Limb (tissue), 2 donors: ENCODE results near the gene TUBA1A.
"Not testable (repeated sequence)": the region's sequence is repeated elsewhere in the genome, so short reads cannot be mapped to it uniquely, and the experiment has no call there.

Source experiments
- DNase-seq, 2 donors: peaks; one replicate each; pipeline ENCODE4 v3.0.0-alpha.2; 2016; ENCODE audit errors: extremely low spot score in 2 of 2

The TUBA1A gene

GRCh38 chr12:49201595-49202295 is 12.9 kb upstream of the TUBA1A start:
- DNase-seq: peak; percentile 51 to 81

- DNase-seq: peak in 1 of 2 donors; percentile 82
Measured at GRCh38 chr12:49200919-49201594, 12.2 kb upstream of the TUBA1A start.

GRCh38 chr12:49198431-49199155 is 9.7 kb upstream of the TUBA1A start:
- DNase-seq: peak; percentile 5 to 60

GRCh38 chr12:49197256-49197655 is 8.4 kb upstream of the TUBA1A start:
- no peak for DNase-seq

GRCh38 chr12:49195736-49196135 is 6.9 kb upstream of the TUBA1A start:
- DNase-seq: no peak

- DNase-seq: not testable (repeated sequence)
Measured at GRCh38 chr12:49193746-49194145, 4.9 kb upstream of the TUBA1A start.

GRCh38 chr12:49191498-49191897 is 2.6 kb upstream of the TUBA1A start:
- not testable (repeated sequence) for DNase-seq

- no peak for DNase-seq
Measured at GRCh38 chr12:49190974-49191373, 2.1 kb upstream of the TUBA1A start.

- peak in 1 of 2 donors; percentile 52 for DNase-seq
Measured at GRCh38 chr12:49189731-49190716, 1.1 kb upstream of the TUBA1A start.

- DNase-seq: peak; percentile 67 to 82
Measured at GRCh38 chr12:49188201-49188915, 522 bp downstream of the TUBA1A start.

GRCh38 chr12:49187184-49187583 is 1.7 kb downstream of the TUBA1A start:
- DNase-seq: peak; percentile 74 to 86

- DNase-seq: not testable (repeated sequence)
Measured at GRCh38 chr12:49186307-49186706, 2.6 kb downstream of the TUBA1A start.

GRCh38 chr12:49184697-49185096 is 4.2 kb downstream of the TUBA1A start:
- DNase-seq: not testable (repeated sequence)

- DNase-seq: peak in 1 of 2 donors; percentile 32
Measured at GRCh38 chr12:49183214-49183950, 5.5 kb downstream of the TUBA1A start.

- no peak for DNase-seq
Measured at GRCh38 chr12:49174218-49174617, 14.7 kb downstream of the TUBA1A start.

GRCh38 chr12:49170924-49171323 is 18.0 kb downstream of the TUBA1A start:
- no peak for DNase-seq

GRCh38 chr12:49165114-49165513 is 23.8 kb downstream of the TUBA1A start:
- no peak for DNase-seq

- DNase-seq: not testable (repeated sequence)
Measured at GRCh38 chr12:49161901-49162300, 27.0 kb downstream of the TUBA1A start.

- DNase-seq: no peak
Measured at GRCh38 chr12:49161092-49161795, 27.6 kb downstream of the TUBA1A start.
